ENCODE data around the gene AQP4. TPM values are rescaled to one million over a fixed set of nuclear protein-coding genes. Genes with fewer than 3 reads are reported as not detected.

AQP4 gene
- total and polyA plus RNA-seq, 4 donors, result 0.07 to 0.42 (median 0.34) TPM

- H3K36me3 ChIP-seq (ENCODE audit: control insufficient read depth in 4 of 4, insufficient read depth in 3 of 4, low read depth in 1 of 4, low read length in 3 of 4), result no peaks in the 10 kb centered on the region
- no peaks in the 10 kb centered on the region for H3K27me3 ChIP-seq (ENCODE audit: control insufficient read depth in 4 of 4, insufficient read depth in 4 of 4, low read length in 3 of 4)
- H3K4me3 ChIP-seq (ENCODE audit: low read depth in 1 of 3, low read length in 3 of 3), result no peak overlapping the region
- no peak for DNase-seq (ENCODE audit: low spot score)
- 67% methylated on average over 1 of the region's 1 CpG for WGBS
- no peak overlapping the region for H3K9ac ChIP-seq (ENCODE audit: low read depth in 1 of 2, low read length in 2 of 2)
- TF ChIP-seq RAD21 (IDR thresholded peaks at IDR 0.05) (no peak), HNF4G (IDR thresholded peaks at IDR 0.05) (no peak), RXRA (IDR thresholded peaks at IDR 0.05) (no peak), NR2F2 (IDR thresholded peaks at IDR 0.05) (no peak), EGR1 (IDR thresholded peaks at IDR 0.05; ENCODE audit: low read depth in 2 of 2) (no peak), TAF1 (conservative IDR thresholded peaks at IDR 0.05) (no peak), CTCF (IDR thresholded peaks at IDR 0.05; ENCODE audit: low read depth, low read length, missing input control) (no peak), JUND (IDR thresholded peaks at IDR 0.05) (no peak), SP1 (IDR thresholded peaks at IDR 0.05) (no peak)
- TF ChIP-seq, protein P1, sequence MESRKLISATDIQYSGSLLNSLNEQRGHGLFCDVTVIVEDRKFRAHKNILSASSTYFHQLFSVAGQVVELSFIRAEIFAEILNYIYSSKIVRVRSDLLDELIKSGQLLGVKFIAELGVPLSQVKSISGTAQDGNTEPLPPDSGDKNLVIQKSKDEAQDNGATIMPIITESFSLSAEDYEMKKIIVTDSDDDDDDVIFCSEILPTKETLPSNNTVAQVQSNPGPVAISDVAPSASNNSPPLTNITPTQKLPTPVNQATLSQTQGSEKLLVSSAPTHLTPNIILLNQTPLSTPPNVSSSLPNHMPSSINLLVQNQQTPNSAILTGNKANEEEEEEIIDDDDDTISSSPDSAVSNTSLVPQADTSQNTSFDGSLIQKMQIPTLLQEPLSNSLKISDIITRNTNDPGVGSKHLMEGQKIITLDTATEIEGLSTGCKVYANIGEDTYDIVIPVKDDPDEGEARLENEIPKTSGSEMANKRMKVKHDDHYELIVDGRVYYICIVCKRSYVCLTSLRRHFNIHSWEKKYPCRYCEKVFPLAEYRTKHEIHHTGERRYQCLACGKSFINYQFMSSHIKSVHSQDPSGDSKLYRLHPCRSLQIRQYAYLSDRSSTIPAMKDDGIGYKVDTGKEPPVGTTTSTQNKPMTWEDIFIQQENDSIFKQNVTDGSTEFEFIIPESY (IDR thresholded peaks at IDR 0.05), result no peak
- TF ChIP-seq, protein P2, sequence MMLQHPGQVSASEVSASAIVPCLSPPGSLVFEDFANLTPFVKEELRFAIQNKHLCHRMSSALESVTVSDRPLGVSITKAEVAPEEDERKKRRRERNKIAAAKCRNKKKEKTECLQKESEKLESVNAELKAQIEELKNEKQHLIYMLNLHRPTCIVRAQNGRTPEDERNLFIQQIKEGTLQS (IDR thresholded peaks at IDR 0.05), result no peak
- TF ChIP-seq, protein P3, sequence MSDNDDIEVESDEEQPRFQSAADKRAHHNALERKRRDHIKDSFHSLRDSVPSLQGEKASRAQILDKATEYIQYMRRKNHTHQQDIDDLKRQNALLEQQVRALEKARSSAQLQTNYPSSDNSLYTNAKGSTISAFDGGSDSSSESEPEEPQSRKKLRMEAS (IDR thresholded peaks at IDR 0.05), result no peak
- H3K4me1 ChIP-seq (ENCODE audit: control insufficient read depth in 4 of 4, insufficient read depth in 4 of 4, low read length in 3 of 4), result no peaks in the 10 kb centered on the region
- H3K27ac ChIP-seq (ENCODE audit: low read depth in 1 of 2, low read length in 2 of 2), result no peak overlapping the region
- peaks cover 0 to 4% (median 0%) of the 10 kb centered on the region in 4 donors for H3K9me3 ChIP-seq (ENCODE audit: control insufficient read depth in 4 of 4, low read length in 3 of 4)
Measured at GRCh38 chr18:26818461-26818860, 47.0 kb downstream of the AQP4 start.

GRCh38 chr18:26813043-26813442 lies 52.5 kb downstream of the AQP4 start:
- 32% methylated on average over 1 of the region's 1 CpG for WGBS
- Histone ChIP-seq H3K9ac (ENCODE audit: low read depth in 1 of 2, low read length in 2 of 2) (no peak overlapping the region), H3K27me3 (ENCODE audit: control insufficient read depth in 4 of 4, insufficient read depth in 4 of 4, low read length in 3 of 4) (no peaks in the 10 kb centered on the region), H3K4me1 (ENCODE audit: control insufficient read depth in 4 of 4, insufficient read depth in 4 of 4, low read length in 3 of 4) (no peaks in the 10 kb centered on the region), H3K27ac (ENCODE audit: low read depth in 1 of 2, low read length in 2 of 2) (no peak overlapping the region), H3K9me3 (ENCODE audit: control insufficient read depth in 4 of 4, low read length in 3 of 4) (no peaks in the 10 kb centered on the region), H3K4me3 (ENCODE audit: low read depth in 1 of 3, low read length in 3 of 3) (no peak overlapping the region), H3K36me3 (ENCODE audit: control insufficient read depth in 4 of 4, insufficient read depth in 3 of 4, low read depth in 1 of 4, low read length in 3 of 4) (no peaks in the 10 kb centered on the region)
- no peak for DNase-seq (ENCODE audit: low spot score)
- TF ChIP-seq GABPA (IDR thresholded peaks at IDR 0.05 in 1 of 2, conservative IDR thresholded peaks at IDR 0.05 in 1 of 2), result no peak
- peak; percentile 61 for TF ChIP-seq CTCF (IDR thresholded peaks at IDR 0.05; ENCODE audit: low read depth, low read length, missing input control)
- TF ChIP-seq RAD21 (IDR thresholded peaks at IDR 0.05), result peak; percentile 82 to 93
- TF ChIP-seq, protein P1 (IDR thresholded peaks at IDR 0.05), result no peak
- TF ChIP-seq YY1 (IDR thresholded peaks at IDR 0.05), result peak; percentile 11
- TF ChIP-seq FOXA2 (IDR thresholded peaks at IDR 0.05), result peak; percentile 16

Data from liver (tissue), 9 donors.